H1 (cell line): ENCODE measurements around the gene MAP4. TPM values are rescaled to one million over a fixed set of nuclear protein-coding genes. Genes with fewer than 3 reads are reported as not detected.

ENCODE experiments used
- ATF3 ChIP-seq: IDR thresholded peaks from 2 replicates; pipeline ENCODE4 v1.6.1; 2011; ENCODE audit warnings: low read depth, mild to moderate bottlenecking, low read length; ENCODE audit not compliant: insufficient read depth
- CBX8 ChIP-seq: fragments of 300-800, 300-1000 bp; sonication (generic); IDR thresholded peaks from 2 replicates; pipeline ENCODE4 v1.7.1; 2016; ENCODE audit warnings: low read depth, low read length, borderline replicate concordance
- CEBPB ChIP-seq: IDR thresholded peaks from 2 replicates; pipeline ENCODE4 v1.6.1; 2012; ENCODE audit warnings: low read depth, low read length
- CREB1 ChIP-seq: IDR thresholded peaks from 2 replicates; pipeline ENCODE4 v1.6.1; 2012; ENCODE audit warnings: inconsistent platforms
- GTF2F1 ChIP-seq: IDR thresholded peaks from 2 replicates; pipeline ENCODE4 v1.6.1; 2012; ENCODE audit warnings: low read depth, low read length, improper control_type of control experiment, borderline replicate concordance
- HDAC2 ChIP-seq, 2 experiments: fragments of 300-600 bp in 1 of 2; sonication (generic) in 1 of 2; IDR thresholded peaks; 2 replicates each; pipeline ENCODE4 v1.6.1; 2011 to 2012; ENCODE audit warnings: low read depth in 2 of 2, low read length in 2 of 2, mild to moderate bottlenecking in 2 of 2, moderate library complexity in 2 of 2, borderline replicate concordance in 1 of 2, inconsistent platforms in 1 of 2
- NRF1 ChIP-seq: IDR thresholded peaks from 2 replicates; pipeline ENCODE4 v1.6.1; 2011; ENCODE audit warnings: mild to moderate bottlenecking, low read depth, low read length, improper control_type of control experiment
- TAF7 ChIP-seq: optimal IDR thresholded peaks from 2 replicates; pipeline ENCODE3; 2011; ENCODE audit warnings: low read depth, mild to moderate bottlenecking, inconsistent platforms, low read length, moderate library complexity, borderline replicate concordance
- polyA plus RNA-seq, 7 experiments: library from polyadenylated mRNA; depleted of rRNA in 3 of 7; stranded (reverse) in 5 of 7; unstranded in 2 of 7; fragments of >200 nt in 5 of 7; fragments of 200-250 nt in 2 of 7; gene quantifications; 1 replicate in 5 of 7; 2 replicates in 1 of 7; 4 replicates in 1 of 7; pipeline versions ENCODE4 v1.2.1 to v1.2.3, GENCODE V29; 2011 to 2013; ENCODE audit warnings: missing spikeins in 2 of 7, mixed read lengths in 2 of 7
- total RNA-seq: library from RNA; stranded (reverse); fragmentation: NEBNext Ultra II Directional; extraction: Animal tissue kit (Norgen Biotek cat#: 25700); gene quantifications from 2 replicates; pipeline ENCODE4 v1.2.1, GENCODE V29; 2021

MAP4 gene
- total and polyA plus RNA-seq, 2 of the 8 experiments (the other 6 are each of a cell fraction or from before 2014, with no cell fraction given) = 67.0 to 179 TPM

GRCh38 chr3:47846186-47846879 lies 169.9 kb downstream of the MAP4 start (continued):
- TF ChIP-seq CEBPB (no peak), CBX8 (no peak), GTF2F1 (no peak), NRF1 (no peak), ATF3 (no peak), HDAC2 (IDR thresholded peaks at IDR 0.05; ENCODE audit: borderline replicate concordance in 1 of 2, low read depth in 2 of 2, low read length in 2 of 2) (no peak), TAF7 (no peak), CREB1 (no peak)
